HG03575 (cell line): Measurements from ENCODE around the gene UTS2B.
"Not testable (repeated sequence)": the region's sequence is repeated elsewhere in the genome, so short reads cannot be mapped to it uniquely, and the experiment has no call there.

Experiments
- ATAC-seq: cut with Tn5 transposase; IDR thresholded peaks from one replicate; pipeline ENCODE4 v1.9.1; 2021; ENCODE audit not compliant: unreplicated experiment, insufficient number of reproducible peaks, low FRiP score; ENCODE audit errors: extremely low read depth

UTS2B gene

GRCh38 chr3:191294291-191294690 lies 36.0 kb downstream of the UTS2B start:
- no peak for ATAC-seq

- ATAC-seq, result no peak
Measured at GRCh38 chr3:191292243-191293015, 37.9 kb downstream of the UTS2B start.

- ATAC-seq, result peak; percentile 79
Measured at GRCh38 chr3:191290311-191291025, 39.9 kb downstream of the UTS2B start.

GRCh38 chr3:191283400-191283799 lies 46.9 kb downstream of the UTS2B start:
- ATAC-seq, result peak; percentile 57

GRCh38 chr3:191282251-191283185 lies 47.8 kb downstream of the UTS2B start:
- no peak for ATAC-seq

- no peak for ATAC-seq
Measured at GRCh38 chr3:191280882-191281281, 49.4 kb downstream of the UTS2B start.

- ATAC-seq, result no peak
Measured at GRCh38 chr3:191280111-191280510, 50.2 kb downstream of the UTS2B start.

GRCh38 chr3:191275751-191276150 lies 54.6 kb downstream of the UTS2B start:
- no peak for ATAC-seq

- not testable (repeated sequence) for ATAC-seq
Measured at GRCh38 chr3:191275244-191275643, 55.1 kb downstream of the UTS2B start.

GRCh38 chr3:191269289-191270085 lies 60.8 kb downstream of the UTS2B start:
- ATAC-seq, result peak; percentile 61

GRCh38 chr3:191268737-191269136 lies 61.6 kb downstream of the UTS2B start:
- no peak for ATAC-seq

- no peak for ATAC-seq
Measured at GRCh38 chr3:191263850-191264249, 66.5 kb downstream of the UTS2B start.

GRCh38 chr3:191263365-191263764 lies 67.0 kb downstream of the UTS2B start:
- ATAC-seq, result peak; percentile 77

GRCh38 chr3:191262650-191263049 lies 67.7 kb downstream of the UTS2B start:
- ATAC-seq, result no peak

GRCh38 chr3:191261304-191261638 lies 69.1 kb downstream of the UTS2B start:
- ATAC-seq, result no peak

- no peak for ATAC-seq
Measured at GRCh38 chr3:191260431-191261303, 69.7 kb downstream of the UTS2B start.

GRCh38 chr3:191259486-191259885 lies 70.8 kb downstream of the UTS2B start:
- ATAC-seq, result no peak

- ATAC-seq, result no peak
Measured at GRCh38 chr3:191257286-191257685, 73.0 kb downstream of the UTS2B start.
